ENCODE data around the gene SUPT7L. TPM values are rescaled to one million over a fixed set of nuclear protein-coding genes. Genes with fewer than 3 reads are reported as not detected.

The SUPT7L gene
- total RNA-seq, 5 donors from 2014 or later (not counting 1 experiment from before 2014, with no cell fraction given), result 39.2 to 53.2 (median 39.3) TPM

DNA sequence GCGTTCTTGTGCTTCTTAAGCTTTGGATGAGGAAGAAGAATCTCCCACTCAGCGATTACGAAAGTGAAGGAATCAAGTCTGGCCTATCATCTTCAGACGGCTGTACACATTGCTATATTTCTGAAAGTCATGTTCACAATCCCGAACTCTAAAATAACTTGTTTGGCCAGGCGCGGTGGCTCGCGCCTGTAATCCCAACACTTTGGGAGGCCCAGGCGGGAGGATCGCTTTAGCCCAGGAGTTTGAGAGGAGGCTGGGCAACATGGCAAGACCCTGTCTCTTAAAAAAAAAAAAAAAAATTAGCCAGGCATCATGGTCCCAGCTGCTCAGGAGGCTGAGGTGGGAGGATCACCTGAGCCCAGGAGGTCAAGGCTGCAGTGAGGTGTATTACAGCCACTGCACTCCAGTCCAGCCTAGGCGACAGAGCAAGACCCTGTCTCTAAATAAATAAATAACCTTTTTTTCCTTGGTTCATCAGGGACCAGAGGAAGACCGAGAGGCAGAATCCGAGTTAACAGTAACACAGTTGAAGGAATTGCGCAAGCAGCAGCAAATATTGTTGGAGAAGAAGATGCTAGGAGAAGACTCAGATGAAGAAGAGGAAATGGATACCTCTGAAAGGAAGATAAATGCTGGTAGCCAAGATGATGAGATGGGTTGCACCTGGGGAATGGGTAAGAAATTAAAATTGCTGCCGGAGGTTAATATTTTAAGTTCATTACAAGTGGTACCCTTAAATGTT, 1.4 kb upstream of the SUPT7L start:
- peaks cover 5 to 43% of the 10 kb centered on the region in 2 donors for H3K36me3 ChIP-seq (ENCODE audit: control insufficient read depth in 2 of 2, extremely low read depth in 1 of 2, insufficient read depth in 1 of 2, low read length in 1 of 2)
- Mint-ChIP-seq H3K27ac (peak overlapping the region in 1 of 2 donors; percentile 100), H3K36me3 (peaks cover 39% of the 10 kb centered on the region), H3K4me1 (peaks cover 43 to 52% (median 48%) of the 10 kb centered on the region in 3 donors), H3K4me3 (peak overlapping the region; percentile 93 to 100 (median 98)), H3K27me3 (peaks cover 0 to 2% of the 10 kb centered on the region in 2 donors), H3K9me3 (no peaks in the 10 kb centered on the region)
- H3K4me1 ChIP-seq (ENCODE audit: control insufficient read depth in 1 of 2, extremely low read depth in 1 of 2, insufficient read depth in 2 of 2, low read length in 2 of 2), result peaks cover 13 to 22% of the 10 kb centered on the region in 2 experiments
- no peak for ATAC-seq (replicated peaks in 1 of 4)
- CTCF ChIA-PET, result interaction anchor here in 1 of 2 donors (0.7 to 2.0 kb wide), 3 partner anchors 18 to 1231 kb away, joined by 3 to 20 read pairs (median 5); no protein-coding TSS in a partner anchor
- no peak for DNase-seq
- POLR2A ChIA-PET, result no interaction called here
- H3K27me3 ChIP-seq (replicated peaks in 1 of 2; ENCODE audit: control insufficient read depth in 2 of 2, extremely low read depth in 1 of 2, insufficient read depth in 2 of 2, low read length in 1 of 2), result no peaks in the 10 kb centered on the region
- peak overlapping the region; percentile 87 to 99 for H3K4me3 ChIP-seq (ENCODE audit: control insufficient read depth in 1 of 2, extremely low read depth in 1 of 2, low read length in 1 of 2)
- 97% methylated on average over 12 of the region's 16 CpGs for WGBS (ENCODE audit: insufficient coverage)
- H3K9me3 ChIP-seq, result no peaks in the 10 kb centered on the region
- no peak overlapping the region for H3K27ac ChIP-seq (ENCODE audit: low read length)

DNA sequence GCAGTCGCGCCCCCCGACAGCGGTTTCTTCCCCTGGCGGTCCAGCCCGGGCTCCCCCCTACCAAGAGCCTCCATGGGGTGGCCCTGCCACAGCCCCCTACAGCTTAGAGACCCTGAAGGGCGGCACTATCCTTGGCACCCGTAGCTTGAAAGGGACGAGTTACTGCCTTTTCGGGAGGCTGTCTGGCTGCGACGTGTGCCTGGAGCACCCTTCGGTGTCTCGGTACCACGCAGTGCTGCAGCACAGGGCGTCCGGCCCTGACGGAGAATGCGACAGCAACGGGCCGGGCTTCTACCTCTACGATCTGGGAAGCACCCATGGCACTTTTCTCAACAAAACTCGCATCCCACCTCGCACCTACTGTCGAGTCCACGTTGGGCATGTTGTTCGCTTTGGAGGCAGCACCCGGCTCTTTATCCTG, 750 bp upstream of the SUPT7L start:
- Histone ChIP-seq H3K27ac (ENCODE audit: low read length) (peak overlapping the region; percentile 87), H3K27me3 (replicated peaks in 1 of 2; ENCODE audit: control insufficient read depth in 2 of 2, extremely low read depth in 1 of 2, insufficient read depth in 2 of 2, low read length in 1 of 2) (no peaks in the 10 kb centered on the region), H3K4me3 (ENCODE audit: control insufficient read depth in 1 of 2, extremely low read depth in 1 of 2, low read length in 1 of 2) (peak overlapping the region; percentile 87 to 99), H3K9me3 (no peaks in the 10 kb centered on the region), H3K36me3 (ENCODE audit: control insufficient read depth in 2 of 2, extremely low read depth in 1 of 2, insufficient read depth in 1 of 2, low read length in 1 of 2) (peaks cover 5 to 48% of the 10 kb centered on the region in 2 donors), H3K4me1 (ENCODE audit: control insufficient read depth in 1 of 2, extremely low read depth in 1 of 2, insufficient read depth in 2 of 2, low read length in 2 of 2) (peaks cover 13 to 22% of the 10 kb centered on the region in 2 experiments)
- ATAC-seq (replicated peaks in 1 of 4) (peak in 3 of 4 experiments; percentile 7 to 9 (median 8)), DNase-seq (peak in 2 of 35 experiments; percentile 6 to 20)
- no peaks in the 10 kb centered on the region for H3K9me3 Mint-ChIP-seq
- under 1% methylated on average over 22 of the region's 28 CpGs for WGBS (ENCODE audit: insufficient coverage)
- H3K4me1 Mint-ChIP-seq, result peaks cover 49 to 58% (median 54%) of the 10 kb centered on the region in 3 donors
- peak overlapping the region; percentile 100 for H3K27ac Mint-ChIP-seq
- H3K27me3 Mint-ChIP-seq, result peaks cover 0 to 2% of the 10 kb centered on the region in 2 donors
- POLR2A ChIA-PET, result interaction anchor here (0.6 to 1.1 kb wide), 2 partner anchors 17 to 35 kb away, joined by 3 to 4 read pairs; partner anchors contain the start of genes CCDC121 (in 1 of the 2) and GPN1 (in 1 of the 2)
- peaks cover 43% of the 10 kb centered on the region for H3K36me3 Mint-ChIP-seq
- CTCF ChIA-PET, result interaction anchor here (0.5 to 2.0 kb wide), 3 partner anchors 19 to 1232 kb away, joined by 3 to 20 read pairs (median 5); no protein-coding TSS in a partner anchor
- H3K4me3 Mint-ChIP-seq, result peak overlapping the region; percentile 93 to 100 (median 98)

DNA sequence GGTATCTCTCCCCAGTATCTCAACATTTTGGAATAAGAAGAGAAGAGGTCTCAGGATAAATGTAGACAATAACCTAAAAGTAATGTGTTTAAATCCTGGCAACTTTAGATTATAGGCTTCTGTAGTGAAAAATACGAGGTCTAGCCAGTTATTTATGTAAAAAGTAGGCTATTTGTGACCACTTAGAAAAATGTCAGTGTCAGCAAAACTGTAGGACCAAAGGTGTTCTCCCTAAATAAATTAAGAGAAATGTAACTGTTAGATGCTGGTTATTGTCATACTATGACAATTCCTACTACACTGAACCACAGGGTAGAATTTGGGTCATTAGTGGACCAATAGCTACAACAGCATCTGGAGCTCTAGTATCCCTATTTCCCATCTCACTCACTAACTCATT, 2.0 kb downstream of the SUPT7L start:
- H3K27me3 Mint-ChIP-seq, result peaks cover 0 to 2% of the 10 kb centered on the region in 2 donors
- no peak for DNase-seq
- H3K36me3 Mint-ChIP-seq, result peaks cover 38% of the 10 kb centered on the region
- Histone ChIP-seq H3K36me3 (ENCODE audit: control insufficient read depth in 2 of 2, extremely low read depth in 1 of 2, insufficient read depth in 1 of 2, low read length in 1 of 2) (peaks cover 10 to 41% of the 10 kb centered on the region in 2 donors), H3K27me3 (replicated peaks in 1 of 2; ENCODE audit: control insufficient read depth in 2 of 2, extremely low read depth in 1 of 2, insufficient read depth in 2 of 2, low read length in 1 of 2) (no peaks in the 10 kb centered on the region), H3K4me1 (ENCODE audit: control insufficient read depth in 1 of 2, extremely low read depth in 1 of 2, insufficient read depth in 2 of 2, low read length in 2 of 2) (peaks cover 13 to 22% of the 10 kb centered on the region in 2 experiments), H3K4me3 (ENCODE audit: control insufficient read depth in 1 of 2, extremely low read depth in 1 of 2, low read length in 1 of 2) (no peak overlapping the region), H3K9me3 (no peaks in the 10 kb centered on the region), H3K27ac (ENCODE audit: low read length) (no peak overlapping the region)
- no peaks in the 10 kb centered on the region for H3K9me3 Mint-ChIP-seq
- no CpG with 5 or more reads among the region's 1 CpG for WGBS (ENCODE audit: insufficient coverage)
- H3K4me1 Mint-ChIP-seq, result peaks cover 51 to 56% (median 55%) of the 10 kb centered on the region in 3 donors
- ChIA-PET CTCF (no interaction called here), POLR2A (no interaction called here)
- peak overlapping the region; percentile 53 to 98 (median 93) for H3K4me3 Mint-ChIP-seq
- H3K27ac Mint-ChIP-seq, result peak overlapping the region; percentile 1 to 12
- no peak for ATAC-seq (replicated peaks in 1 of 4)

DNA sequence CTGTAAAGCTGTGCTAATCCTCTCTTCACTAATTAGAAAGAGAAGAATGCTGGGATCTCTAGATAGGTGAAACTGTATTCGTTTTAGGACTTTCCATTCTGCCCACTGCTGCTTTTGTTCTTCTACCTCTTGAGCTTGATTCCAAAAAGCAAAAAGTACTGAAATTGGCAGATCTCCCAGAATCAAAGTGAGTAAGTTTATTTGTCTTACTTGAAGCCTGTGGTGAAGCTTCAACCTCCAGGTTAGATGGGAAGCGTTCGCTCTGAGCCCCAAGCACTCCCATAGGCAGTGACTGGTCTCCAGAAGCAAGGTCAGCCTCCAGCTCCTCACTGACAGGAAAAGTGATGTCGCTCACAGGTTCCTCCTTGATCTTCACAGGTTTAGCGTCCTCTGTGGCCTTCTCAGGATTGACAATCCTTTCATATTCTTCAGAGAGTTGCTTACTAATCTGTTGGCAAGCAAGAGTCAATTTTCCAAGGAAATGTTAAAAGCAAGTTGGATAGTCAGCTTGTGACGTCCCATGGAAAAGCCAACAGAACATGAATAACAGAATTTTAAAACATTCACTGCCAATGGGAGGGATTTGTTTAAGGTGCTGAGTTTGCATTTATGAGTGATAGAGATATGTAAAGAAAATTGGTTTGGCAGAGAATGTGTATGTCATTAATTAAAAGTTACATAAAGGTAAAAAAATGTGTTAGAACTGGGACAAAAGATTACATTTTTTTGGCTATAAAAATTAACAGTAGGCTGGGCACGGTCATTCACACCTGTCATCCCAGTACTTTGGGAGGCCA, 8.1 kb downstream of the SUPT7L start:
- no peaks in the 10 kb centered on the region for H3K4me1 ChIP-seq (ENCODE audit: control insufficient read depth in 1 of 2, extremely low read depth in 1 of 2, insufficient read depth in 2 of 2, low read length in 2 of 2)
- no peak overlapping the region for H3K4me3 ChIP-seq (ENCODE audit: control insufficient read depth in 1 of 2, extremely low read depth in 1 of 2, low read length in 1 of 2)
- Mint-ChIP-seq H3K27me3 (no peaks in the 10 kb centered on the region), H3K4me1 (peaks cover 11 to 28% (median 26%) of the 10 kb centered on the region in 3 donors), H3K4me3 (no peak overlapping the region), H3K9me3 (no peaks in the 10 kb centered on the region), H3K36me3 (peaks cover 58% of the 10 kb centered on the region), H3K27ac (no peak overlapping the region)
- ChIA-PET POLR2A (interaction anchor here in 1 of 2 donors (0.5 kb wide), 1 partner anchor 16 kb away, joined by 4 read pairs; no protein-coding TSS in a partner anchor), CTCF (interaction anchor here in 1 of 2 donors (0.6 to 0.7 kb wide), 2 partner anchors 14 to 515 kb away, joined by 3 to 5 read pairs; no protein-coding TSS in a partner anchor)
- WGBS (ENCODE audit: insufficient coverage), result 94% methylated on average over 5 of the region's 7 CpGs
- peaks cover 10 to 82% of the 10 kb centered on the region in 2 donors for H3K36me3 ChIP-seq (ENCODE audit: control insufficient read depth in 2 of 2, extremely low read depth in 1 of 2, insufficient read depth in 1 of 2, low read length in 1 of 2)
- no peak overlapping the region for H3K27ac ChIP-seq (ENCODE audit: low read length)
- ATAC-seq (replicated peaks in 1 of 4) (no peak), DNase-seq (no peak)
- H3K9me3 ChIP-seq, result no peaks in the 10 kb centered on the region
- no peaks in the 10 kb centered on the region for H3K27me3 ChIP-seq (replicated peaks in 1 of 2; ENCODE audit: control insufficient read depth in 2 of 2, extremely low read depth in 1 of 2, insufficient read depth in 2 of 2, low read length in 1 of 2)

DNA sequence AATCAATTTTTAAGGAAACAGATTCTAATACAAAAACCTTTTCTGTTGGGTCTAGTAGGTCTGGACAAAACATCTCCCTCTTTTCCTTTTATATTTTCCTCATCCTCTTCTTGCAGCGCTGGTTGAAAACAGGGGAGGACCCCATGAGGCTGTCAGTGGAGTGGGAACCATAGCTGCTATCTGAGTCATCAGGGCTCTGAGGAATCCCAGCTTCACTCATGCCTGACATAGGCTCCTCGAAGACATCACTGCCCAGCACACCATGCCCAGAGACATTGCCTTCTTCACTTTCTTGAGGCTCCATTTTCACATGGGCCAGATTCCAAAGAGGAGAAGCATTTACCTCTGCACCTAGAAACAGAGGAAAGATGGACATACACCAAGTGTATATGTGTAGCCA, 10.0 kb downstream of the SUPT7L start:
- no peak for ATAC-seq (replicated peaks in 1 of 4)
- POLR2A ChIA-PET, result no interaction called here
- no peak overlapping the region for H3K27ac ChIP-seq (ENCODE audit: low read length)
- peaks cover 16 to 88% of the 10 kb centered on the region in 2 donors for H3K36me3 ChIP-seq (ENCODE audit: control insufficient read depth in 2 of 2, extremely low read depth in 1 of 2, insufficient read depth in 1 of 2, low read length in 1 of 2)
- Mint-ChIP-seq H3K4me3 (no peak overlapping the region), H3K36me3 (peaks cover 57% of the 10 kb centered on the region), H3K27ac (peak overlapping the region; percentile 7 to 24), H3K9me3 (no peaks in the 10 kb centered on the region), H3K4me1 (peaks cover 5 to 17% (median 16%) of the 10 kb centered on the region in 3 donors), H3K27me3 (no peaks in the 10 kb centered on the region)
- DNase-seq, result no peak
- no CpG with 5 or more reads among the region's 2 CpGs for WGBS (ENCODE audit: insufficient coverage)
- CTCF ChIA-PET, result interaction anchor here in 1 of 2 donors (0.5 kb wide), 1 partner anchor 119 kb away, joined by 3 read pairs; no protein-coding TSS in a partner anchor
- H3K4me1 ChIP-seq (ENCODE audit: control insufficient read depth in 1 of 2, extremely low read depth in 1 of 2, insufficient read depth in 2 of 2, low read length in 2 of 2), result no peaks in the 10 kb centered on the region
- no peak overlapping the region for H3K4me3 ChIP-seq (ENCODE audit: control insufficient read depth in 1 of 2, extremely low read depth in 1 of 2, low read length in 1 of 2)
- no peaks in the 10 kb centered on the region for H3K9me3 ChIP-seq
- H3K27me3 ChIP-seq (replicated peaks in 1 of 2; ENCODE audit: control insufficient read depth in 2 of 2, extremely low read depth in 1 of 2, insufficient read depth in 2 of 2, low read length in 1 of 2), result no peaks in the 10 kb centered on the region

DNA sequence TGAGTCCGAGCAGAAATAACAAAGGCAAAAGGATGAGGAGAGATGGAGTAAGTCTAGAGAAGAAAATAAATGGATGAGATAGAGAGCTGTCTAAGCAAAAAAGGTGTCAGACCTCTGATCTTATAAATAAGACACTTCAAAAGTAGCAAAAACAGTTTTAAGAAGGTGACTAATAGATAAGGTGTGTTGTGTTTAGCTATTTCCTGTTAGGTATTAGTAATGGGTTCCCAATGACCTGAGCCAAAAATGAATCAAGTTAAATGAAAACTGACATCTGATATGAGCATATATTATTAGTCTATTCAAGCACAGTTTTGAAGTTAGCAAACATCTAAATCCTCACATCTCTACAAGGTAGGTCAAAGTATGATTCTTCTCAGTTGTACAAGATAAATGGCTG, 10.6 kb downstream of the SUPT7L start:
- peak overlapping the region in 1 of 2 donors; percentile 51 for H3K27ac Mint-ChIP-seq
- ChIA-PET CTCF (no interaction called here), POLR2A (interaction anchor here in 1 of 2 donors (0.6 kb wide), 1 partner anchor 20 kb away, joined by 6 read pairs; no protein-coding TSS in a partner anchor)
- H3K27me3 Mint-ChIP-seq, result no peaks in the 10 kb centered on the region
- no peak for ATAC-seq (replicated peaks in 1 of 4)
- H3K36me3 ChIP-seq (ENCODE audit: control insufficient read depth in 2 of 2, extremely low read depth in 1 of 2, insufficient read depth in 1 of 2, low read length in 1 of 2), result peaks cover 20 to 95% of the 10 kb centered on the region in 2 donors
- no peak for DNase-seq
- H3K36me3 Mint-ChIP-seq, result peaks cover 60% of the 10 kb centered on the region
- H3K4me3 ChIP-seq (ENCODE audit: control insufficient read depth in 1 of 2, extremely low read depth in 1 of 2, low read length in 1 of 2), result no peak overlapping the region
- 88% methylated on average over 1 of the region's 1 CpG for WGBS (ENCODE audit: insufficient coverage)
- H3K9me3 ChIP-seq, result no peaks in the 10 kb centered on the region
- no peak overlapping the region for H3K4me3 Mint-ChIP-seq
- no peaks in the 10 kb centered on the region for H3K27me3 ChIP-seq (replicated peaks in 1 of 2; ENCODE audit: control insufficient read depth in 2 of 2, extremely low read depth in 1 of 2, insufficient read depth in 2 of 2, low read length in 1 of 2)
- H3K9me3 Mint-ChIP-seq, result no peaks in the 10 kb centered on the region
- peaks cover 5 to 16% (median 16%) of the 10 kb centered on the region in 3 donors for H3K4me1 Mint-ChIP-seq
- no peak overlapping the region for H3K27ac ChIP-seq (ENCODE audit: low read length)
- H3K4me1 ChIP-seq (ENCODE audit: control insufficient read depth in 1 of 2, extremely low read depth in 1 of 2, insufficient read depth in 2 of 2, low read length in 2 of 2), result no peaks in the 10 kb centered on the region
